HG03060 (cell line): ENCODE results near the gene SNCA.

Source experiments
- ATAC-seq: cut with Tn5 transposase; IDR thresholded peaks from one replicate; pipeline ENCODE4 v1.9.1; 2021; ENCODE audit warnings: low read depth, moderate number of reproducible peaks; ENCODE audit not compliant: unreplicated experiment

SNCA gene

DNA sequence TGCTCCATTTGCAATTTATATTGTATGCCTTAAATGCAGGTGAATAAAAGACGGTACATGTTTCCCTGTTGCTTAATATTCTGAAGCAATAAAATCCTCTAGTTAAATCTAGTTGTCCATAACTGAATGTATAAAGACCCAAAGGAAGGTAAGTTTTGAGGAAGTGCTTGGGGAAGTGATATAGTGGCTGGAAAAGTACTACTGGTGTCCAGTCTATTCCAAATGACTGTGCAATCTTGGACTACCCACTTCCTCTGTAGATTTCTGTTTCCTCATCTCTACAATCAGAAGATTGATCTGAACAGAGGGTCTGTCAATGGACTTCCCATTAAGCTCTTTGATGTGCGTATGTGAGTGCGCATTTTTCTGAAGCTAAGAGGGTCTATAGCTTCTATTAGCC lies 17.0 kb downstream of the SNCA start:
- ATAC-seq, result no peak

DNA sequence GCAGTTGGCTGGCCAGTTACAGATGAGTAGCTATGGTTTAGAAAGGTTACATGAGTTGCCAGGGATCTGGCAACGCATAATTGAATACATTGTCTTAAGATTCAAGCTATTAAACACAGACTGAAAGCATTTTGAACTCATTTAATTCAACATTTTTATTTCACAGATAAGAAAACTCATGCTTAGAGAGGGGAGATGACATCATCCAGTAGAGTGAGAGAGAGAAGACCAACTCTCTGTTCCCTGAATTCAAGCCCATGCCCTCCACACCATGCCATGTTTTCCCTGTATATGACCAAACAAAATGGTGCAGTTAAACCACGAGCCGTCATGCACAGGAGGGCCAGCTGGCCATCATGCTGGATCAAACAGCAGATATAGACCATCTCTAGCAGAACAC lies 22.6 kb downstream of the SNCA start:
- ATAC-seq, result no peak

GRCh38 chr4:89813197-89813596 lies 23.8 kb downstream of the SNCA start:
- ATAC-seq, result no peak

DNA sequence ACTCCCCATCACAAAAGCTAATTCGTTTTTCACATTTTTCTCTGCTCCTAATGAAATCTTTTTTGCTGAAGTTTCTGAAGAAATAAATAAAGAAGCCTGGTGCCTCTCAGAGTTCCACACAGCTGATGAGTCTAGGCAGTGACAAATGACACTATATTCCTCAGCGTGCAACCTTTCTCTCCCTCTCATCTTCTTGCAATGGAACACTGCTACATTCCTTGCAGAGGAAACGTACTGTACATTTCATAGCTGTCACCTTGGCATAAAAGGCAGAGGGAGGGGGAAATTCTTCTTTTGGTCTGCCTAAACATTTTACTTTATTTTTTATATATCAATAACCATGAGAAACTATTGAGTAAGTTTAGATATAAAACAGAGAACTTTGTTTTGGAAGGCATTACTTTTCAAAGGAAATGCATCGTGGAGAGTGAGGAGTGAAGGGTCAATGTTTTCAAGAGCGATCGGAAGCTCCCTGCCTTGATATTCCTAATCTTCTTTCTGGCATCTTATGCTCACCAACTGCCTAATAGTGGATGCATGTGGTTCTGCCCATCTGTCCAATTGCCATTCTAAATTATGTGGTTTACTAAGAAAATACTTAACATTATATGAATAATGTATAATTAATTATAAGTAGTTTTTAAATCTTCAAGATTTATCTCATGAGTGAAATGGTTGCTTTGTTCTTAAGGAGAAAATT lies 29.4 kb downstream of the SNCA start:
- no peak for ATAC-seq

- no peak for ATAC-seq
Measured at GRCh38 chr4:89805297-89805696, 31.7 kb downstream of the SNCA start.

GRCh38 chr4:89803915-89804314 lies 33.0 kb downstream of the SNCA start:
- no peak for ATAC-seq

GRCh38 chr4:89803036-89803435 lies 33.9 kb downstream of the SNCA start:
- no peak for ATAC-seq

GRCh38 chr4:89800527-89801103 lies 36.3 kb downstream of the SNCA start:
- ATAC-seq, result no peak

DNA sequence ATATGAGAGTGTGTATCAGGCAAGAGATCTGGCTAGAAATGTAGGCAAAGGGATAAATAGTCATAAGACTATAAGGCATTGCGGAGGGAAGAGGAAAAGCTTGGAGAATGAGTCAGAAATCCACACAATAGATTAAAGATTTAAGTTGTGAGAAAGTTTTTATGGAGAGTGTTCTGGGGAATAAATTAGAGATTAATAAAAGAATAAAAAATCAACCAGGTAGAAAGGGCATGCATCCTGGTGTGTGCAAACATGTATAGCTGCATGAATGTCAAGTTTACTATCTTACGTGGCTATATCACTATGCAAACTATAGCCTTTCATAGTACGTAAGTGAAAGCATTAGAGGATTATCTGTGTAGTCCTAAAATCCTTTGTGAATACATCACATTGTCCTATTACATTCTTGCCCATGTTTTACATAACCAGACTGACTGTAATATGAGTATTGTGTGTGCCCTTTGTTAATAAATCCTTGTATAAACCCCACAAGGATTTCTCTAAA lies 36.9 kb downstream of the SNCA start:
- ATAC-seq, result no peak

GRCh38 chr4:89799071-89799470 lies 37.9 kb downstream of the SNCA start:
- no peak for ATAC-seq

DNA sequence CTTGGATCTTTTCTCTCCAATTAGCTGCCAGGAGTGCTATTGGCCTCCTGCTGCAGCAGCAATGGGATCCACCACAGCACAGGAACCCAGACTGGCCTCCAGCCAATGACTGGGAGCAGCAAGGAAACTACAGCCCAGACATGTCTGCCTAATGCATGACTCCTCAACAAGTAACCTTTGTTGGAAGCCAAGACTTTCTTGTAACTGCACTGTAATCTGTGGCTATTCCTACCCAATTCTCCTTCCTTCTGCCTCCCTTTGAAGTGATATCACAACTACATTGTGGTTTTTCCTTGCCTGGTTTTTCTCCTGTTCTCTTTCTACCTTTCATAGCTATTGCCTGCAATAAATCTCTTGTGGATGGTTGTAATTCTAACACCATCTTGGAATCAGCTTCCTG lies 39.8 kb downstream of the SNCA start:
- ATAC-seq, result no peak

GRCh38 chr4:89788206-89789072 lies 48.5 kb downstream of the SNCA start:
- no peak for ATAC-seq

DNA sequence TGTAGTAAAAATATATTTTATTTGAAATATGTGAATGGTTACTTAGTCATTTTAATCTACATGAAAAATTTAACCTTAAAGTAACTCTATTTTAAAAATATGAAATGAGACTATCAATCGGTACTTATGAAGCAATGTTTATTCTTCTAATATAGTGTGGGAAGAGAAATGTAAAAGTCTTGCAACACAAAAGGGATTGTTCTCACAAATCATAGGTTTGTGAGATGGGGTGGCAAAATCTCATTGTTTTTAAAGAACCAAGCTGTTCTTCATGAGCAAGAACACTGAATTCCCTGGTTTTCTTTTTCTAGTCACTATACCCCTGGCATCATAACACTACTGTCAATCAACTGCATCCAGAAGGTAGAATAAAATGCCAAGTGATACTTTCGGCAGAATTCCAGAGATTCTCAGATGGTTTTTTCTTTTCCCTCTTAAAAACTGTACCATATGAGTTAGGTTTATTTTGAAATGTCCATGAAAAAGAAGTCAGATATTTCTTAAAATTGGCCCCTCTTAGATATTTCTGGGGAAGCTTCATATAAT lies 52.2 kb downstream of the SNCA start:
- no peak for ATAC-seq

DNA sequence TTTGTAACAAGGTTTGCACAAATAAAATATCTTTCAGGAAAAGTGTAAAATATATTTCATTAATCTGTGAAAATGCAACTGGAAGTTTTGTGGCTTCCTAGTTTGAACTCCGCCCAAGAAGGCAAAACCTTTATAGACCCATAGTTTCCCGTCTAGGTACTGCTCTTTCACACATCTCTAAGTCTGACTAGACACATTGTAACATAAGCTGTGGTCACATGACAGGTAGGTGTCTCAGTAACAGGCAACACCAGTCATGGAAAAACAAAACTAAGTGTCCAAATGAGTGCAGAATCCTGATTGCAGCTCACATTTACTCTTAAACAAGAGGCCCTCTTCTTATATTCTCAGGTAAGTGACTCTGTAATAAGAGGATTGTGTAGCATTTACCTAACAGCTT lies 55.6 kb downstream of the SNCA start:
- no peak for ATAC-seq

DNA sequence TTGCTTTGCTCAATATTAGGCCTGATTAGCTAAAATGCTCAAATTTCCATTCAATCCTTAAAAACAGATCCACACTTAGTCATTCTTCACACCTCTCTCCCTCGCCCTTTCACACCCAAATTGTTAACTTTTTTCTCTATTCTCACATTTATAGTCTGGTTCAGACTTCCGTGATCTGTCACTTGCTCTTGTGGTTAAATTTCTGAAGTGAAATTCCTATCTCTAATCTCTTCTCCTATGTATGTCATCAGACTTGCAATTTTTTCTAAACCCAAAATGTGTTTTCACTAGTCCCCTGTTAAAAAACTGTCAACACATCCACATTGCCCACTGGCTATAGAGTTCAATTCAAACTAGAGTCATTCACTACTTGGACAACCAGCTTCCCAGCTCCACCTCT lies 63.2 kb downstream of the SNCA start:
- no peak for ATAC-seq

- ATAC-seq, result no peak
Measured at GRCh38 chr4:89769856-89770255, 67.1 kb downstream of the SNCA start.

- ATAC-seq, result no peak
Measured at GRCh38 chr4:89767924-89768323, 69.0 kb downstream of the SNCA start.

- no peak for ATAC-seq
Measured at GRCh38 chr4:89765966-89766365, 71.0 kb downstream of the SNCA start.

DNA sequence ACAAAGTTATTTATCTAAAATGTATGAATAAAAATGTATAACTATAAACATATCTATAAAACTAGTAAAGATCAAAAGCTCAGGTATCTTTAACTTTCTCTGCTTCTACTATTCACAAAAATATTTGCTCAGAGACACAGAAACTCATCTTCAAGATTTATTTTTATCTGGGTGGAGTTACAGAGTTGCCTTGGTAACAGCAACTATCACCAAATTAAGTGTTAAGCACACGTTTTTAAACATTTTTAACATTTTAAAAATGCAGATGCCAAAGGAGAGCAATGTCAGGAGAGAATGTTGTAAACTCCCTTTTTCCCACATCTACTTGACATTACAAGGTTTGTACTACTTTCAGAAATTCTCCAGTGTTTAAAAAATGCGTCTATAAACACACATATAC lies 71.4 kb downstream of the SNCA start:
- no peak for ATAC-seq

DNA sequence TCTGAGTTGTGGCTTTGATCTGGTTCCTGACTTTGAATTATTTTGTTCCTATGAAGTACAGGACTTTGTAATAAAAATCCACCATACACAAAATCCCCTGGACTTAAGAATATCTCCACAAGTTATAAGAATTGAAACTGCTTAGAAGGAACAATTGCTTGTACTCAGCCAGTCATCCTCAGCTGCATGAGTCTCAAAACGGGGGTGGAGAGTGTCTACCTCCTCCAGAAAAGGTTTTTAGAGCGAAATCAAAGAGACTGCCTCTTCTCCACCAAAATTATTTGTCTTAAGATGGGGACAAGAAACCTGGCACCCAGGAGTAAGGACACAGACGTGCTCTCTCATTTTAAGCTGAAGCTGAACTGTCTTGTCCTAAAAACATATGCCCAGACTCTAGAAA lies 74.7 kb downstream of the SNCA start:
- no peak for ATAC-seq

DNA sequence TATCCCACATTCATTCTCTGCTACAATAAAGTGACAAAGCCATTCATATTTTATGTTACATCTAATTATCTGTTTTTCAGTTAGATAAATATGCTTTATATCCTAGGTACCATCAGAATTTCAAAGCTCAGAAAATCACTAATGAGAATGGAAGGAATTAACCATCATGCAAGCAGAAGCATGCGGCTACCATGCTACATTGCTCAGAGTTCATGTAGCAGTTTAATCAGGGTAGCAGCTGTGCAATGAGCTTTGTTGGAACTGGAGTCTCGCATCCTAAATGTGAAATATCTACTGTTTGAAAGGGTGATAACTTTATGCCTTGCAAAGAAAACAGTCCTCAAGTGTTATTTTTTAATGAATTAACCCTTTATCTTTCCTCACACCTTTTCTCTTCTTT lies 77.5 kb downstream of the SNCA start:
- no peak for ATAC-seq
